ENCODE results near the gene PCDHGB5.
A peak's percentile ranks its signal among the peaks of the same experiment; 100 is the strongest.
"Not testable (repeated sequence)": the region's sequence is repeated elsewhere in the genome, so short reads cannot be mapped to it uniquely, and the experiment has no call there.

Gene PCDHGB5

DNA sequence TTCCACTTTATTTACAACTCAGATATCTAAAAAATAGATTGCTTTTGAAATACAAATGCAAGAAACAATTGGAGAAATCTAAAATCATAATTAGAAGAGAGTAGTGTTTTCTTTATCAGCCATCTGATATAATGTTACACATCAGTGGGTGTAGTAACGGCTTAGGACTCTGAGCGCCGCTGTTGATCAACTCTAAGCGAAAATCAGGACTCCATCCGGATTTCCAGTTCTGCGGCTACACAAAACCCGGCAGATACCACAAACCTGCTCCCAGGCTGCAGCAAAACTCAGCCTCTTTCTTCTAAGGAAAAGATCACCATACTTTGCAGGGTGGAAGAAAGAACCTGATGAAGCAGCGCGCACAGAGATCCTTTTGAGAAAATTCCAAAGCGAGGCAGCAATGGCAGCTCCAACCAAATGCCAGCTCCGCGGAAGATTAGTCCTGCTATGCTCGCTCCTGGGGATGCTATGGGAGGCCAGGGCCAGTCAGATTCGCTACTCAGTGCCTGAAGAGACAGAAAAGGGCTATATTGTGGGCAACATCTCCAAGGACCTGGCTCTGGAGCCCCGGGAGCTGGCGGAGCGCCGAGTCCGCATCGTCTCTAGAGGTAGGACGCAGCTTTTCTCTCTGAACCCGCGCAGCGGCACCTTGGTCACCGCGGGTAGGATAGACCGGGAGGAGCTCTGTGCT, 5.0 kb downstream of the PCDHGB5 start, which contains the start of gene PCDHGA9:
PCDHGA9 (plus strand) TSS at position 226 of the 691 bp plus-strand sequence; CDS start at position 401, 175 bp downstream.
- Histone ChIP-seq H3K9me3 (ENCODE audit: control insufficient read depth, low read depth, low read length) (peaks cover 14% of the 10 kb centered on the region), H3K4me3 (ENCODE audit: low read length) (no peak within 1 kb of the TSS), H3K27me3 (ENCODE audit: control insufficient read depth, insufficient read depth, low read length) (no peaks in the 10 kb centered on the region)

DNA sequence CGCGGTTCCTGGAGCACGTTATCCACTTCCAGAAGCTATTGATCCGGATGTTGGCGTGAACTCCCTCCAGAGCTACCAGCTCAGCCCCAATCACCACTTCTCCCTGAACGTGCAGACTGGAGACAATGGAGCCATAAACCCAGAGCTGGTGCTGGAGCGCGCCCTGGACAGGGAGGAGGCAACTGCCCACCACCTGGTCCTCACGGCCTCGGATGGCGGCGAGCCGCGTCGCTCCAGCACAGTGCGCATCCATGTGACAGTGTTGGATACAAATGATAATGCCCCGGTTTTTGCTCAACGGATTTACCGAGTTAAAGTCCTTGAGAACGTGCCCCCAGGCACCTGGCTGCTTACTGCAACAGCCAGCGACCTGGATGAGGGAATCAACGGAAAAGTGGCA, 5.6 kb downstream of the PCDHGB5 start:
- Histone ChIP-seq H3K9ac (ENCODE audit: low read length) (no peak overlapping the region), H3K4me3 (ENCODE audit: low read length) (no peak overlapping the region), H3K36me3 (ENCODE audit: control insufficient read depth, low read depth, low read length) (no peaks in the 10 kb centered on the region), H3K27me3 (ENCODE audit: control insufficient read depth, insufficient read depth, low read length) (no peaks in the 10 kb centered on the region), H3K27ac (ENCODE audit: low read length) (no peak overlapping the region), H3K4me1 (ENCODE audit: control insufficient read depth, low read depth, low read length) (no peaks in the 10 kb centered on the region), H3K9me3 (ENCODE audit: control insufficient read depth, low read depth, low read length) (peaks cover 14% of the 10 kb centered on the region)

More for the DNA sequence above, 5.0 kb downstream of the PCDHGB5 start, which contains the start of gene PCDHGA9:
- no peaks in the 10 kb centered on the region for H3K4me1 ChIP-seq (ENCODE audit: control insufficient read depth, low read depth, low read length)
- no peak within 1 kb of the TSS for H3K27ac ChIP-seq (ENCODE audit: low read length)
- no peak within 1 kb of the TSS for H3K9ac ChIP-seq (ENCODE audit: low read length)
- H3K36me3 ChIP-seq (ENCODE audit: control insufficient read depth, low read depth, low read length) = no peaks in the 10 kb centered on the region

GRCh38 chr5:141407790-141408505, 10.2 kb downstream of the PCDHGB5 start, which contains the start of gene PCDHGB6:
TSS of gene PCDHGB6 (plus strand) at chr5:141408021. CDS start at chr5:141408203, 182 bp downstream.
- not testable (repeated sequence) for H3K9me3 ChIP-seq (ENCODE audit: control insufficient read depth, low read depth, low read length); H3K27ac ChIP-seq (ENCODE audit: low read length); H3K4me1 ChIP-seq (ENCODE audit: control insufficient read depth, low read depth, low read length); H3K36me3 ChIP-seq (ENCODE audit: control insufficient read depth, low read depth, low read length)
- H3K27me3 ChIP-seq (ENCODE audit: control insufficient read depth, insufficient read depth, low read length) = peaks cover 11% of the 10 kb centered on the region
- H3K4me3 ChIP-seq (ENCODE audit: low read length) = peak within 1 kb of the TSS; percentile 71
- peak within 1 kb of the TSS; percentile 69 for H3K9ac ChIP-seq (ENCODE audit: low read length)

DNA sequence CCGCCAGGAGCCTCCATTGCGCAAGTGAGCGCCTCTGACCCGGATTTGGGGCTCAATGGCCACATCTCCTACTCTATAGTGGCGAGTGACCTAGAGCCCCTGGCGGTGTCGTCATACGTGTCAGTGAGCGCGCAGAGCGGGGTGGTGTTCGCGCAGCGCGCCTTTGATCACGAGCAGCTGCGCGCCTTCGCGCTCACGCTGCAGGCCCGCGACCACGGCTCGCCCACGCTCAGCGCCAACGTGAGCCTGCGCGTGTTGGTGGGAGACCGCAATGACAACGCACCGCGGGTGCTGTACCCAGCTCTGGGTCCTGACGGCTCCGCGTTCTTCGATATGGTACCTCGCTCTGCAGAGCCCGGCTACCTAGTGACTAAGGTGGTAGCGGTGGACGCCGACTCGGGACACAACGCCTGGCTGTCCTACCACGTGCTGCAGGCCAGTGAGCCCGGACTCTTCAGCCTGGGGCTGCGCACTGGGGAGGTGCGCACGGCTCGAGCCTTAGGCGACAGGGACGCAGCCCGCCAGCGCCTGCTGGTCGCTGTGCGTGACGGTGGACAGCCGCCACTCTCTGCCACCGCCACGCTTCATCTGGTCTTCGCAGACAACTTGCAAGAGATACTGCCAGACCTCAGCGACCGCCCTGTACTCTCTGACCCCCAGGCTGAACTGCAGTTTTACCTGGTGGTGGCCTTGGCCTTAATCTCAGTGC, 12.0 kb downstream of the PCDHGB5 start:
- no peak overlapping the region for H3K9ac ChIP-seq (ENCODE audit: low read length)
- no peak overlapping the region for H3K4me3 ChIP-seq (ENCODE audit: low read length)
- peaks cover 11% of the 10 kb centered on the region for H3K27me3 ChIP-seq (ENCODE audit: control insufficient read depth, insufficient read depth, low read length)
- no peaks in the 10 kb centered on the region for H3K4me1 ChIP-seq (ENCODE audit: control insufficient read depth, low read depth, low read length)
- H3K36me3 ChIP-seq (ENCODE audit: control insufficient read depth, low read depth, low read length) = no peaks in the 10 kb centered on the region
- no peak overlapping the region for H3K27ac ChIP-seq (ENCODE audit: low read length)
- peaks cover 6% of the 10 kb centered on the region for H3K9me3 ChIP-seq (ENCODE audit: control insufficient read depth, low read depth, low read length)

DNA sequence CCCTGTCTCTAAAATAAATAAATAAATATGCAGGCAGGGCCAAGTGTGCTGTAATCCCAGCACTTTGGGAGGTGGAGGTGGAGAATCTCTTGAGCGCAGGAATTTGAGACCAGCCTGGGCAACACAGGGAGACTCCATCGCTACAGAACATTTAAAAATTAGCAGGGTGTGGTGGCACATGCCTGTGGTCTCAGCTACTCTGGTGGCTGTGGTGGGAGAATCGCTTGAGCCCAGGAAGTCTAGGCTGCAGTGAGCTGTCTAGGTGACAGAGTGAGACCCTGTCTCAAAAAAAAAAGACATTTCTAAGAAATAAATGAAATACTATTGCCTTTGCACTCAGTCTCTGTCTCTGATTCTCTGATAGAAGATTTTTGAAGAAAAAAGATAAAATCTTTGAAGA, 13.8 kb downstream of the PCDHGB5 start:
- Histone ChIP-seq H3K9ac (ENCODE audit: low read length) (no peak overlapping the region), H3K36me3 (ENCODE audit: control insufficient read depth, low read depth, low read length) (no peaks in the 10 kb centered on the region), H3K4me1 (ENCODE audit: control insufficient read depth, low read depth, low read length) (no peaks in the 10 kb centered on the region), H3K4me3 (ENCODE audit: low read length) (no peak overlapping the region), H3K27ac (ENCODE audit: low read length) (no peak overlapping the region), H3K9me3 (ENCODE audit: control insufficient read depth, low read depth, low read length) (peaks cover 6% of the 10 kb centered on the region), H3K27me3 (ENCODE audit: control insufficient read depth, insufficient read depth, low read length) (peaks cover 11% of the 10 kb centered on the region)

DNA sequence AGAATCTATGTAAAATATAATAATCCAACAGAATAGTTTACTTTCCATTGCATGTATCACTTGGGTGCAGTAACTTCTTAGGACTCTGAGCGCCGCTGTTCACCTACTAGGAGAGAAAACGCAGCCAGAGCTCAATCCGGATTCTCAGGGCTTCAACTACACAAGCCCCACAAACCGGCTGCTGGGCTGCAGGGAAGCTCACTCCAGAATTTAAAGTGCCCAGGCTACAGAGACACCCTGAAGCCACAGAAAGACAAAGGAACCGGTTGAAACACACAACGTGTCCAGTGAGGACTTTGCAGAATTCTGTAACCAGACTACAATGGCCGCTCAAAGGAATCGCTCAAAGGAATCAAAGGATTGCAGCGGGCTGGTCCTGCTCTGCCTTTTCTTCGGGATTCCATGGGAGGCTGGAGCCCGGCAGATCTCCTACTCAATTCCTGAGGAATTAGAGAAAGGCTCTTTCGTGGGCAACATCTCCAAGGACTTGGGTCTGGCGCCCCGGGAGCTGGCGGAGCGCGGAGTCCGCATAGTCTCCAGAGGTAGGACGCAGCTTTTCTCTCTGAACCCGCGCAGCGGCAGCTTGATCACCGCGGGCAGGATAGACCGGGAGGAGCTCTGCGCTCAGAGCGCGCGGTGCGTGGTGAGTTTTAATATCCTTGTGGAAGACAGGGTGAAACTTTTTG, 15.2 kb downstream of the PCDHGB5 start, which contains the start of gene PCDHGA10:
PCDHGA10 (plus strand) TSS at position 134 of the 686 bp plus-strand sequence; CDS start at position 323, 189 bp downstream.
- Histone ChIP-seq H3K27ac (ENCODE audit: low read length) (no peak within 1 kb of the TSS), H3K9ac (ENCODE audit: low read length) (peak within 1 kb of the TSS; percentile 17)

GRCh38 chr5:141413540-141414069, 15.9 kb downstream of the PCDHGB5 start:
- no peak overlapping the region for H3K9ac ChIP-seq (ENCODE audit: low read length)
- H3K4me3 ChIP-seq (ENCODE audit: low read length) = no peak overlapping the region
- peaks cover 14% of the 10 kb centered on the region for H3K27me3 ChIP-seq (ENCODE audit: control insufficient read depth, insufficient read depth, low read length)
- no peaks in the 10 kb centered on the region for H3K4me1 ChIP-seq (ENCODE audit: control insufficient read depth, low read depth, low read length)
- no peaks in the 10 kb centered on the region for H3K36me3 ChIP-seq (ENCODE audit: control insufficient read depth, low read depth, low read length)
- H3K27ac ChIP-seq (ENCODE audit: low read length) = no peak overlapping the region
- peaks cover 12% of the 10 kb centered on the region for H3K9me3 ChIP-seq (ENCODE audit: control insufficient read depth, low read depth, low read length)

More for the DNA sequence above, 15.2 kb downstream of the PCDHGB5 start, which contains the start of gene PCDHGA10:
- Histone ChIP-seq H3K27me3 (ENCODE audit: control insufficient read depth, insufficient read depth, low read length) (peaks cover 11% of the 10 kb centered on the region), H3K36me3 (ENCODE audit: control insufficient read depth, low read depth, low read length) (no peaks in the 10 kb centered on the region), H3K4me3 (ENCODE audit: low read length) (peak within 1 kb of the TSS; percentile 28), H3K9me3 (ENCODE audit: control insufficient read depth, low read depth, low read length) (peaks cover 6% of the 10 kb centered on the region), H3K4me1 (ENCODE audit: control insufficient read depth, low read depth, low read length) (no peaks in the 10 kb centered on the region)

- H3K9me3 ChIP-seq (ENCODE audit: control insufficient read depth, low read depth, low read length) = peaks cover 16% of the 10 kb centered on the region
- H3K4me3 ChIP-seq (ENCODE audit: low read length) = not testable (repeated sequence)
Observed at GRCh38 chr5:141414548-141415274, 17.0 kb downstream of the PCDHGB5 start.

DNA sequence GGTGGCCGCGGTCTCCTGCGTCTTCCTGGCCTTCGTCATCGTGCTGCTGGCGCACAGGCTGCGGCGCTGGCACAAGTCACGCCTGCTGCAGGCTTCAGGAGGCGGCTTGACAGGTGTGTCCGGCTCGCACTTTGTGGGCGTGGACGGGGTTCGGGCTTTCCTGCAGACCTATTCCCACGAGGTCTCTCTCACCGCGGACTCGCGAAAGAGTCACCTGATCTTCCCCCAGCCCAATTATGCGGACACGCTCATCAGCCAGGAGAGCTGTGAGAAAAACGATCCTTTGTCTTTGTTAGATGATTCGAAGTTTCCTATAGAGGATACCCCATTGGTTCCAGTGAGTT, 17.5 kb downstream of the PCDHGB5 start:
- peaks cover 20% of the 10 kb centered on the region for H3K9me3 ChIP-seq (ENCODE audit: control insufficient read depth, low read depth, low read length)
- not testable (repeated sequence) for H3K27ac ChIP-seq (ENCODE audit: low read length); H3K9ac ChIP-seq (ENCODE audit: low read length); H3K27me3 ChIP-seq (ENCODE audit: control insufficient read depth, insufficient read depth, low read length); H3K4me3 ChIP-seq (ENCODE audit: low read length); H3K36me3 ChIP-seq (ENCODE audit: control insufficient read depth, low read depth, low read length); H3K4me1 ChIP-seq (ENCODE audit: control insufficient read depth, low read depth, low read length)

More at GRCh38 chr5:141414548-141415274, 17.0 kb downstream of the PCDHGB5 start:
- not testable (repeated sequence) for H3K36me3 ChIP-seq (ENCODE audit: control insufficient read depth, low read depth, low read length); H3K4me1 ChIP-seq (ENCODE audit: control insufficient read depth, low read depth, low read length); H3K9ac ChIP-seq (ENCODE audit: low read length); H3K27me3 ChIP-seq (ENCODE audit: control insufficient read depth, insufficient read depth, low read length); H3K27ac ChIP-seq (ENCODE audit: low read length)

- not testable (repeated sequence) for H3K27me3 ChIP-seq (ENCODE audit: control insufficient read depth, insufficient read depth, low read length); H3K4me1 ChIP-seq (ENCODE audit: control insufficient read depth, low read depth, low read length); H3K36me3 ChIP-seq (ENCODE audit: control insufficient read depth, low read depth, low read length); H3K27ac ChIP-seq (ENCODE audit: low read length)
- H3K9ac ChIP-seq (ENCODE audit: low read length) = peak within 1 kb of the TSS; percentile 73
- peak within 1 kb of the TSS; percentile 73 for H3K4me3 ChIP-seq (ENCODE audit: low read length)
- H3K9me3 ChIP-seq (ENCODE audit: control insufficient read depth, low read depth, low read length) = peaks cover 38% of the 10 kb centered on the region
Observed at GRCh38 chr5:141417494-141418172, 19.9 kb downstream of the PCDHGB5 start, which contains the start of gene PCDHGB7. TSS of gene PCDHGB7 (plus strand) at chr5:141417677. CDS start at chr5:141417860, 183 bp downstream.

All from iPS-18a (cell line).